Stomach (tissue), 9 donors: ENCODE results near the gene ATRNL1. TPM values are rescaled to one million over a fixed set of nuclear protein-coding genes. Genes with fewer than 3 reads are reported as not detected.

Experiments used
- DNase-seq, 2 donors: peaks; one replicate each; pipeline versions ENCODE4 v3.0.0 to v3.0.0-alpha.2; 2013 to 2019
- H3K27ac ChIP-seq, 5 donors: fragments of 200-600 bp in 4 of 5; sonication (generic) in 4 of 5; one replicate each; pipeline ENCODE4 v1.5.1; 2013 to 2019; ENCODE audit warnings: mild to moderate bottlenecking in 1 of 5, moderate library complexity in 1 of 5
- H3K27me3 ChIP-seq, 3 donors: fragments of 200-600 bp; sonication (generic); one replicate each; pipeline ENCODE4 v1.5.1; 2017 to 2019; ENCODE audit warnings: mixed run types in 1 of 3
- H3K36me3 ChIP-seq, 4 donors: fragments of 200-600 bp; sonication (generic); 1 replicate in 3 of 4; 2 replicates in 1 of 4; pipeline ENCODE4 v1.5.1; 2016 to 2019
- H3K4me1 ChIP-seq, 4 donors: fragments of 200-600 bp; sonication (generic); one replicate each; pipeline ENCODE4 v1.5.1; 2016 to 2019
- H3K4me3 ChIP-seq, 4 donors: fragments of 200-600 bp; sonication (generic) in 3 of 4; one replicate each; pipeline ENCODE4 v1.5.1; 2016 to 2019; ENCODE audit warnings: mild to moderate bottlenecking in 1 of 4
- H3K9me3 ChIP-seq, 4 donors: fragments of 200-600 bp; sonication (generic); one replicate each; pipeline ENCODE4 v1.5.1; 2016 to 2019
- CTCF ChIP-seq, 7 experiments: fragments of 450-650 bp in 4 of 7; fragments of 200-600 bp in 3 of 7; sonication (generic) in 3 of 7; IDR thresholded peaks; one replicate each; pipeline ENCODE4 v1.5.1; 2016 to 2019; ENCODE audit warnings: antibody characterized with exemption in 7 of 7, control low read depth in 2 of 7, mild to moderate bottlenecking in 1 of 7
- EP300 ChIP-seq: sonication (generic); formaldehyde crosslinking; IDR thresholded peaks from one replicate; pipeline ENCODE4 v1.6.1; 2017; ENCODE audit warnings: antibody characterized with exemption
- POLR2A ChIP-seq, 4 donors: fragments of 450-650 bp; IDR thresholded peaks; one replicate each; pipeline ENCODE4 v1.6.1; 2016; ENCODE audit warnings: antibody characterized with exemption in 4 of 4, control low read depth in 2 of 4, mild to moderate bottlenecking in 1 of 4, moderate library complexity in 1 of 4
- POLR2AphosphoS5 ChIP-seq, 3 donors: sonication (generic); formaldehyde crosslinking; IDR thresholded peaks; one replicate each; pipeline ENCODE4 v1.6.1; 2016; ENCODE audit warnings: antibody characterized with exemption in 3 of 3
- WGBS, 5 donors: extraction: QIAGEN DNeasy Blood & Tissue Kit in 3 of 5; methylation state at CpG; one replicate each; pipeline versions ENCODE4 v1.1.5 to v1.1.7; 2013 to 2018; 5-methylcytosine and 5-hydroxymethylcytosine counted together
- intact Hi-C: fragments of 100-400 bp; cut with DNase I; formaldehyde crosslinking; loops from one replicate; pipeline ENCODE4 v1.15.1; 2023; ENCODE audit warnings: low total_unique reads
- polyA plus RNA-seq, 3 donors: library from polyadenylated mRNA; stranded (reverse); fragments of 200-250 nt; gene quantifications; one replicate each; pipeline ENCODE4 v1.2.3, GENCODE V29; 2013
- total RNA-seq, 5 donors: library from RNA; depleted of rRNA; stranded (reverse); fragments of >200 nt; gene quantifications; one replicate each; pipeline versions ENCODE4 v1.1.0 to v1.2.3, GENCODE V29; 2014 to 2016
- donor health status: healthy with polysubstance abuse.
- donor health status: Bipolar disorder and iron deficiency.
- donor health status: healthy.

Gene ATRNL1
- total and polyA plus RNA-seq, 8 donors = 0.12 to 50.7 (median 0.72) TPM; not detected in 1

- 19 to 39% (median 30%) methylated on average over 3 of the region's 3 CpGs for WGBS, 5 donors
- Histone ChIP-seq H3K27ac (no peak overlapping the region), H3K27me3 (no peaks in the 10 kb centered on the region), H3K4me3 (no peak overlapping the region), H3K4me1 (peaks cover 0 to 4% (median 0%) of the 10 kb centered on the region in 4 donors), H3K36me3 (no peaks in the 10 kb centered on the region), H3K9me3 (no peaks in the 10 kb centered on the region)
- intact Hi-C loops = no loop called here
- DNase-seq = peak in 1 of 2 donors; percentile 67
- TF ChIP-seq POLR2AphosphoS5 (IDR thresholded peaks at IDR 0.05) (no peak), EP300 (no peak), CTCF (IDR thresholded peaks at IDR 0.05) (no peak), POLR2A (IDR thresholded peaks at IDR 0.05) (no peak)
These were observed 751.4 kb downstream of the ATRNL1 start for GRCh38 chr10:115844591-115844990.

GRCh38 chr10:115845921-115846320 is 752.8 kb downstream of the ATRNL1 start:
- TF ChIP-seq POLR2AphosphoS5 (IDR thresholded peaks at IDR 0.05) = no peak
- TF ChIP-seq EP300 = no peak
- TF ChIP-seq POLR2A (IDR thresholded peaks at IDR 0.05) = no peak
- TF ChIP-seq CTCF (IDR thresholded peaks at IDR 0.05) = no peak
- no peaks in the 10 kb centered on the region for H3K36me3 ChIP-seq
- no peak overlapping the region for H3K27ac ChIP-seq
- no peaks in the 10 kb centered on the region for H3K27me3 ChIP-seq
- no peak overlapping the region for H3K4me3 ChIP-seq
- H3K9me3 ChIP-seq = no peaks in the 10 kb centered on the region
- intact Hi-C loops = no loop called here
- peaks cover 0 to 4% (median 0%) of the 10 kb centered on the region in 4 donors for H3K4me1 ChIP-seq
- no peak for DNase-seq
- WGBS, 5 donors = 83 to 98% (median 96%) methylated on average over 1 of the region's 1 CpG

GRCh38 chr10:115846528-115846927 is 753.4 kb downstream of the ATRNL1 start:
- H3K4me3 ChIP-seq = no peak overlapping the region
- 77 to 91% (median 83%) methylated on average over 1 of the region's 1 CpG for WGBS, 5 donors
- H3K36me3 ChIP-seq = no peaks in the 10 kb centered on the region
- H3K4me1 ChIP-seq = peaks cover 0 to 4% (median 0%) of the 10 kb centered on the region in 4 donors
- intact Hi-C loops = no loop called here
- H3K9me3 ChIP-seq = no peaks in the 10 kb centered on the region
- H3K27ac ChIP-seq = no peak overlapping the region
- H3K27me3 ChIP-seq = no peaks in the 10 kb centered on the region
- DNase-seq = no peak
- no peak for TF ChIP-seq POLR2A (IDR thresholded peaks at IDR 0.05)
- TF ChIP-seq CTCF (IDR thresholded peaks at IDR 0.05) = no peak
- TF ChIP-seq EP300 = no peak
- TF ChIP-seq POLR2AphosphoS5 (IDR thresholded peaks at IDR 0.05) = no peak

GRCh38 chr10:115849197-115849596 is 756.0 kb downstream of the ATRNL1 start:
- intact Hi-C loops = no loop called here
- H3K27me3 ChIP-seq = no peaks in the 10 kb centered on the region
- no peak overlapping the region for H3K27ac ChIP-seq
- no peaks in the 10 kb centered on the region for H3K36me3 ChIP-seq
- H3K4me1 ChIP-seq = peaks cover 0 to 4% (median 0%) of the 10 kb centered on the region in 4 donors
- no peak overlapping the region for H3K4me3 ChIP-seq
- no peaks in the 10 kb centered on the region for H3K9me3 ChIP-seq
- 12 to 31% (median 19%) methylated on average over 2 of the region's 2 CpGs for WGBS, 5 donors
- DNase-seq = no peak
- no peak for TF ChIP-seq CTCF (IDR thresholded peaks at IDR 0.05)
- TF ChIP-seq POLR2AphosphoS5 (IDR thresholded peaks at IDR 0.05) = no peak
- no peak for TF ChIP-seq POLR2A (IDR thresholded peaks at IDR 0.05)
- TF ChIP-seq EP300 = no peak
